HG02798 (cell line): ENCODE results near the gene PRUNE2.
"Not testable (repeated sequence)": the region's sequence is repeated elsewhere in the genome, so short reads cannot be mapped to it uniquely, and the experiment has no call there.

ENCODE experiments used
- ATAC-seq: cut with Tn5 transposase; IDR thresholded peaks from one replicate; pipeline ENCODE4 v1.9.1; 2021; ENCODE audit warnings: mild to moderate bottlenecking; ENCODE audit not compliant: unreplicated experiment, poor library complexity

PRUNE2 gene

GRCh38 chr9:76905791-76906646 lies at the start of gene PRUNE2:
Gene PRUNE2 (minus strand): TSS chr9:76906114. CDS start chr9:76905963, 151 bp downstream.
- ATAC-seq = peak; percentile 62

- ATAC-seq = not testable (repeated sequence)
Observed at GRCh38 chr9:76955406-76955805, 49.5 kb upstream of the PRUNE2 start.

- ATAC-seq = no peak
Observed at GRCh38 chr9:76949865-76950264, 44.0 kb upstream of the PRUNE2 start.

GRCh38 chr9:76944011-76944410 lies 38.1 kb upstream of the PRUNE2 start:
- no peak for ATAC-seq

- ATAC-seq = no peak
Observed at GRCh38 chr9:76943054-76943453, 37.1 kb upstream of the PRUNE2 start.

GRCh38 chr9:76932757-76933156 lies 26.8 kb upstream of the PRUNE2 start:
- no peak for ATAC-seq

- no peak for ATAC-seq
Observed at GRCh38 chr9:76932265-76932664, 26.4 kb upstream of the PRUNE2 start.

- ATAC-seq = no peak
Observed at GRCh38 chr9:76927540-76928240, 21.8 kb upstream of the PRUNE2 start.

- no peak for ATAC-seq
Observed at GRCh38 chr9:76926846-76927245, 20.9 kb upstream of the PRUNE2 start.

- no peak for ATAC-seq
Observed at GRCh38 chr9:76926324-76926741, 20.4 kb upstream of the PRUNE2 start.

GRCh38 chr9:76921165-76921564 lies 15.3 kb upstream of the PRUNE2 start:
- no peak for ATAC-seq

- ATAC-seq = no peak
Observed at GRCh38 chr9:76917299-76917698, 11.4 kb upstream of the PRUNE2 start.

GRCh38 chr9:76916231-76916630 lies 10.3 kb upstream of the PRUNE2 start:
- ATAC-seq = no peak

- no peak for ATAC-seq
Observed at GRCh38 chr9:76913467-76913866, 7.6 kb upstream of the PRUNE2 start.

- ATAC-seq = peak; percentile 40
Observed at GRCh38 chr9:76912636-76913275, 6.8 kb upstream of the PRUNE2 start.

- ATAC-seq = no peak
Observed at GRCh38 chr9:76911971-76912370, 6.1 kb upstream of the PRUNE2 start.

GRCh38 chr9:76910861-76911260 lies 4.9 kb upstream of the PRUNE2 start:
- ATAC-seq = no peak

GRCh38 chr9:76906647-76906975 lies 697 bp upstream of the PRUNE2 start:
- ATAC-seq = no peak

GRCh38 chr9:76904661-76905457 lies 1.1 kb downstream of the PRUNE2 start:
- ATAC-seq = no peak

- ATAC-seq = no peak
Observed at GRCh38 chr9:76902395-76902794, 3.5 kb downstream of the PRUNE2 start.
